ENCODE measurements around the gene FAM184A. TPM values are rescaled to one million over a fixed set of nuclear protein-coding genes. Genes with fewer than 3 reads are reported as not detected.
A peak's percentile ranks its signal among the peaks of the same experiment; 100 is the strongest.

FAM184A gene
- total RNA-seq, 1 donor from 2014 or later: 24.8 TPM

- peaks cover 25% of the 10 kb centered on the region for H3K36me3 Mint-ChIP-seq
- Histone ChIP-seq H3K4me3 (no peak overlapping the region), H3K27ac (peak overlapping the region; percentile 22), H3K27me3 (no peaks in the 10 kb centered on the region), H3K9me3 (ENCODE audit: low read depth) (no peaks in the 10 kb centered on the region), H3K36me3 (peaks cover 10% of the 10 kb centered on the region), H3K79me2 (ENCODE audit: low read depth) (no peaks in the 10 kb centered on the region), H3K4me1 (no peaks in the 10 kb centered on the region), H3K4me2 (no peak overlapping the region), H3F3A (ENCODE audit: low read depth) (no peaks in the 10 kb centered on the region), H2AFZ (replicated peaks) (no peak overlapping the region), H4K20me1 (ENCODE audit: low read depth) (no peaks in the 10 kb centered on the region), H3K9ac (no peak overlapping the region)
- H3K4me3 Mint-ChIP-seq: no peak overlapping the region
- H3K9me3 Mint-ChIP-seq: no peaks in the 10 kb centered on the region
- DNase-seq (ENCODE audit: low spot score): no peak
- no peak overlapping the region for H3K27ac Mint-ChIP-seq
- TF ChIP-seq, protein P1, sequence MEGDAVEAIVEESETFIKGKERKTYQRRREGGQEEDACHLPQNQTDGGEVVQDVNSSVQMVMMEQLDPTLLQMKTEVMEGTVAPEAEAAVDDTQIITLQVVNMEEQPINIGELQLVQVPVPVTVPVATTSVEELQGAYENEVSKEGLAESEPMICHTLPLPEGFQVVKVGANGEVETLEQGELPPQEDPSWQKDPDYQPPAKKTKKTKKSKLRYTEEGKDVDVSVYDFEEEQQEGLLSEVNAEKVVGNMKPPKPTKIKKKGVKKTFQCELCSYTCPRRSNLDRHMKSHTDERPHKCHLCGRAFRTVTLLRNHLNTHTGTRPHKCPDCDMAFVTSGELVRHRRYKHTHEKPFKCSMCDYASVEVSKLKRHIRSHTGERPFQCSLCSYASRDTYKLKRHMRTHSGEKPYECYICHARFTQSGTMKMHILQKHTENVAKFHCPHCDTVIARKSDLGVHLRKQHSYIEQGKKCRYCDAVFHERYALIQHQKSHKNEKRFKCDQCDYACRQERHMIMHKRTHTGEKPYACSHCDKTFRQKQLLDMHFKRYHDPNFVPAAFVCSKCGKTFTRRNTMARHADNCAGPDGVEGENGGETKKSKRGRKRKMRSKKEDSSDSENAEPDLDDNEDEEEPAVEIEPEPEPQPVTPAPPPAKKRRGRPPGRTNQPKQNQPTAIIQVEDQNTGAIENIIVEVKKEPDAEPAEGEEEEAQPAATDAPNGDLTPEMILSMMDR (IDR thresholded peaks at IDR 0.05): no peak
- TF ChIP-seq EZH2phosphoT487 (IDR thresholded peaks at IDR 0.05): no peak
- no peak for TF ChIP-seq EZH2 (IDR thresholded peaks at IDR 0.05)
- H3K27me3 Mint-ChIP-seq (ENCODE audit: insufficient read depth, low read depth): no peaks in the 10 kb centered on the region
- no peaks in the 10 kb centered on the region for H3K4me1 Mint-ChIP-seq
Observed at GRCh38 chr6:118914598-118914997, 163.9 kb downstream of the FAM184A start.

- Histone ChIP-seq H3K9me3 (ENCODE audit: low read depth) (no peaks in the 10 kb centered on the region), H3K27me3 (no peaks in the 10 kb centered on the region), H3K4me3 (no peak overlapping the region), H3K27ac (no peak overlapping the region), H3K4me2 (no peak overlapping the region), H4K20me1 (ENCODE audit: low read depth) (peaks cover 3% of the 10 kb centered on the region), H3K4me1 (no peaks in the 10 kb centered on the region), H2AFZ (replicated peaks) (no peak overlapping the region), H3K36me3 (peaks cover 20% of the 10 kb centered on the region), H3K79me2 (ENCODE audit: low read depth) (no peaks in the 10 kb centered on the region), H3F3A (ENCODE audit: low read depth) (no peaks in the 10 kb centered on the region), H3K9ac (no peak overlapping the region)
- DNase-seq (ENCODE audit: low spot score): no peak
- Mint-ChIP-seq H3K36me3 (peaks cover 29% of the 10 kb centered on the region), H3K9me3 (no peaks in the 10 kb centered on the region), H3K27me3 (ENCODE audit: insufficient read depth, low read depth) (no peaks in the 10 kb centered on the region), H3K4me1 (no peaks in the 10 kb centered on the region), H3K27ac (no peak overlapping the region), H3K4me3 (no peak overlapping the region)
- TF ChIP-seq EZH2phosphoT487 (IDR thresholded peaks at IDR 0.05): no peak
- TF ChIP-seq, protein P1 (IDR thresholded peaks at IDR 0.05): no peak
- TF ChIP-seq EZH2 (IDR thresholded peaks at IDR 0.05): no peak
Observed at GRCh38 chr6:118913161-118913560, 165.3 kb downstream of the FAM184A start.

- Histone ChIP-seq H3K9ac (no peak overlapping the region), H2AFZ (replicated peaks) (no peak overlapping the region), H3F3A (ENCODE audit: low read depth) (no peaks in the 10 kb centered on the region), H3K79me2 (ENCODE audit: low read depth) (no peaks in the 10 kb centered on the region), H3K27me3 (no peaks in the 10 kb centered on the region), H3K36me3 (peaks cover 20% of the 10 kb centered on the region), H3K9me3 (ENCODE audit: low read depth) (no peaks in the 10 kb centered on the region), H3K27ac (no peak overlapping the region), H3K4me2 (no peak overlapping the region), H4K20me1 (ENCODE audit: low read depth) (peaks cover 3% of the 10 kb centered on the region), H3K4me3 (no peak overlapping the region), H3K4me1 (no peaks in the 10 kb centered on the region)
- peaks cover 29% of the 10 kb centered on the region for H3K36me3 Mint-ChIP-seq
- no peaks in the 10 kb centered on the region for H3K4me1 Mint-ChIP-seq
- H3K4me3 Mint-ChIP-seq: no peak overlapping the region
- H3K9me3 Mint-ChIP-seq: no peaks in the 10 kb centered on the region
- no peak for TF ChIP-seq EZH2phosphoT487 (IDR thresholded peaks at IDR 0.05)
- TF ChIP-seq, protein P1 (IDR thresholded peaks at IDR 0.05): no peak
- no peak for DNase-seq (ENCODE audit: low spot score)
- H3K27me3 Mint-ChIP-seq (ENCODE audit: insufficient read depth, low read depth): no peaks in the 10 kb centered on the region
- H3K27ac Mint-ChIP-seq: no peak overlapping the region
Observed at GRCh38 chr6:118912646-118913045, 165.8 kb downstream of the FAM184A start.

MicroRNAs encoded within 50 kb of the gene (microRNA counts, 767-probe panel; counts per million panel counts)
- 460 counts per million, percentile 90 among the panel's probes with 10 or more counts for microRNA hsa-miR-548b-3p
- 460 counts per million, percentile 90 among the panel's probes with 10 or more counts for microRNA hsa-miR-548b-5p

Small RNA genes within 50 kb of the gene (microRNA-seq; reads per million reads assigned to microRNA genes)
- gene MIR548B: 2.2 reads per million, percentile 6 among the genes with 10 or more reads in this experiment

Small RNA genes within 50 kb of the gene (small RNA-seq; reads per million reads assigned to genes)
- gene MIR548B: not detected
- gene RF00019: not detected

Other genes starting within 250 kb of the FAM184A start
- gene ASF1A, start 184.5 kb downstream of the FAM184A start, total RNA-seq (ENCODE audit: low replicate concordance): 33.4 and 54.8 TPM in 2 replicates
- 17.3 and 29.0 TPM in 2 replicates for gene MCM9, start 143.5 kb downstream of the FAM184A start, total RNA-seq (ENCODE audit: low replicate concordance)

All from neural progenitor cell (in vitro differentiated cells).